K562 (cell line): ENCODE results near the gene SULT2B1. TPM values are rescaled to one million over a fixed set of nuclear protein-coding genes. Genes with fewer than 3 reads are reported as not detected.
A peak's percentile ranks its signal among the peaks of the same experiment; 100 is the strongest.

Experiments used
- ADNP ChIP-seq: fragments of 200-800 bp; sonication (Bioruptor generic); IDR thresholded peaks from 2 replicates; pipeline ENCODE4 v1.6.1; 2016; ENCODE audit warnings: missing genetic modification characterization, missing compliant biosample characterization
- ATF1 ChIP-seq, 2 experiments: fragments of 450-650 bp in 1 of 2; IDR thresholded peaks; 2 replicates each; pipeline ENCODE4 v1.6.1; 2016; ENCODE audit warnings: missing compliant biosample characterization in 1 of 2, missing genetic modification characterization in 1 of 2
- BRCA1 ChIP-seq, 2 experiments: fragments of 450-650 bp in 1 of 2; sonication (generic) in 1 of 2; formaldehyde crosslinking in 1 of 2; IDR thresholded peaks; 2 replicates each; pipeline versions ENCODE4 v1.5.0 to v1.6.1; 2017 to 2020; ENCODE audit warnings: mild to moderate bottlenecking in 1 of 2, missing genetic modification reagents in 1 of 2
- CBX1 ChIP-seq: sonication (generic); IDR thresholded peaks from 2 replicates; pipeline ENCODE4 v1.6.1; 2016; ENCODE audit warnings: antibody characterized with exemption, low read depth, mild to moderate bottlenecking
- COPS2 ChIP-seq: fragments of 450-650 bp; conservative IDR thresholded peaks from 2 replicates; pipeline ENCODE4 v1.6.1; 2016; ENCODE audit warnings: mild to moderate bottlenecking, moderate library complexity
- HDAC1 ChIP-seq, 2 experiments: fragments of 450-650 bp; IDR thresholded peaks; 2 replicates each; pipeline ENCODE4 v1.6.1; 2016 to 2017; ENCODE audit warnings: inconsistent platforms in 1 of 2, mild to moderate bottlenecking in 1 of 2, moderate library complexity in 1 of 2
- HDAC2 ChIP-seq: fragments of 450-650 bp; IDR thresholded peaks from 2 replicates; pipeline ENCODE4 v1.6.1; 2016; ENCODE audit warnings: mild to moderate bottlenecking
- HMG20B ChIP-seq: fragments of 250-450 bp; sonication (Bioruptor Pico); IDR thresholded peaks from 2 replicates; pipeline ENCODE4 v1.5.0; 2021; ENCODE audit warnings: mild to moderate bottlenecking
- IFI16 ChIP-seq: fragments of 250-450 bp; sonication (Bioruptor Pico); IDR thresholded peaks from 2 replicates; pipeline ENCODE4 v2.1.2; 2022; ENCODE audit warnings: mild to moderate bottlenecking, inconsistent platforms
- MAZ ChIP-seq, 2 experiments: fragments of 450-650 bp in 1 of 2; sonication (generic) in 1 of 2; formaldehyde crosslinking; IDR thresholded peaks in 1 of 2; conservative IDR thresholded peaks in 1 of 2; 2 replicates each; pipeline versions ENCODE4 v1.4.0 to v1.5.0; 2020; ENCODE audit warnings: mild to moderate bottlenecking in 1 of 2, missing genetic modification reagents in 1 of 2
- NR2F6 ChIP-seq: fragments of 450-650 bp; formaldehyde crosslinking; IDR thresholded peaks from 2 replicates; pipeline ENCODE4 v1.4.0; 2020; ENCODE audit warnings: mild to moderate bottlenecking
- PHF20 ChIP-seq: fragments of 450-650 bp; IDR thresholded peaks from 2 replicates; pipeline ENCODE4 v1.6.1; 2018; ENCODE audit not compliant: partially characterized antibody
- POLR2B ChIP-seq: fragments of 450-650 bp; IDR thresholded peaks from 2 replicates; pipeline ENCODE4 v1.6.1; 2018; ENCODE audit warnings: low read depth; ENCODE audit not compliant: partially characterized antibody
- PTBP1 ChIP-seq: fragments of 200-400 bp; formaldehyde crosslinking; IDR thresholded peaks from 2 replicates; pipeline ENCODE4 v1.6.1; 2017; ENCODE audit warnings: low read depth, low read length
- PTRF ChIP-seq: fragments of 450-650 bp; IDR thresholded peaks from 2 replicates; pipeline ENCODE4 v1.6.1; 2016; ENCODE audit warnings: mild to moderate bottlenecking, missing genetic modification characterization, missing compliant biosample characterization
- TAF1 ChIP-seq: IDR thresholded peaks from 2 replicates; pipeline ENCODE4 v1.6.1; 2011; ENCODE audit warnings: mild to moderate bottlenecking, low read length, moderate library complexity; ENCODE audit not compliant: insufficient read depth, control insufficient read depth, severe bottlenecking; ENCODE audit errors: extremely low read depth
- ZNF239 ChIP-seq: fragments of 250-450 bp; sonication (Bioruptor Pico); IDR thresholded peaks from 2 replicates; pipeline ENCODE4 v1.4.0; 2020; ENCODE audit warnings: mild to moderate bottlenecking
- ZNF584 ChIP-seq: fragments of 200-800 bp; sonication (Bioruptor generic); IDR thresholded peaks from 2 replicates; pipeline ENCODE4 v1.6.1; 2016; ENCODE audit warnings: low read depth, mild to moderate bottlenecking, missing genetic modification characterization, missing compliant biosample characterization
- ZNF589 ChIP-seq: fragments of 200-800 bp; sonication (Bioruptor generic); IDR thresholded peaks from 2 replicates; pipeline ENCODE4 v1.6.1; 2016; ENCODE audit warnings: low read depth, missing genetic modification characterization, missing compliant biosample characterization
- polyA plus RNA-seq, 8 experiments: library from polyadenylated mRNA; depleted of rRNA in 4 of 8; stranded (reverse) in 5 of 8; unstranded in 3 of 8; fragments of >200 nt; fragmentation: Nextera tagmentation in 2 of 8; fragmentation: Illumina TruSeq in 1 of 8; extraction: Ambion mirVana in 2 of 8; extraction: Trizol in 1 of 8; gene quantifications; 2 replicates each; pipeline versions ENCODE4 v1.2.1 to v1.2.3, GENCODE V29; 2011 to 2014; ENCODE audit warnings: inconsistent platforms in 1 of 8, missing spikeins in 1 of 8
- total RNA-seq, 7 experiments: library from RNA; depleted of rRNA in 6 of 7; stranded (reverse); fragments of >200 nt in 6 of 7; fragmentation: Illumina TruSeq in 2 of 7; extraction: Trizol in 2 of 7; gene quantifications; 2 replicates each; pipeline versions ENCODE4 v1.2.1 to v1.2.3, GENCODE V29; 2011 to 2021; ENCODE audit warnings: low replicate concordance in 1 of 7
- TF ChIP-seq, protein P1 (sequence below), 2 experiments: fragments of 450-650 bp; IDR thresholded peaks; 2 replicates each; pipeline ENCODE4 v1.6.1; 2016; ENCODE audit warnings: mild to moderate bottlenecking in 2 of 2, borderline replicate concordance in 1 of 2, low read depth in 1 of 2, moderate library complexity in 1 of 2
- TF ChIP-seq, protein P2 (sequence below): sonication (generic); formaldehyde crosslinking; IDR thresholded peaks from 2 replicates; pipeline ENCODE4 v1.8.0; 2022; ENCODE audit warnings: mild to moderate bottlenecking, low read depth, missing genetic modification reagents

The SULT2B1 gene
- total and polyA plus RNA-seq, 9 of the 15 experiments (the other 6 are each of a cell fraction or from before 2014, with no cell fraction given): 0.09 to 0.62 (median 0.22) TPM; not detected in 2

DNA sequence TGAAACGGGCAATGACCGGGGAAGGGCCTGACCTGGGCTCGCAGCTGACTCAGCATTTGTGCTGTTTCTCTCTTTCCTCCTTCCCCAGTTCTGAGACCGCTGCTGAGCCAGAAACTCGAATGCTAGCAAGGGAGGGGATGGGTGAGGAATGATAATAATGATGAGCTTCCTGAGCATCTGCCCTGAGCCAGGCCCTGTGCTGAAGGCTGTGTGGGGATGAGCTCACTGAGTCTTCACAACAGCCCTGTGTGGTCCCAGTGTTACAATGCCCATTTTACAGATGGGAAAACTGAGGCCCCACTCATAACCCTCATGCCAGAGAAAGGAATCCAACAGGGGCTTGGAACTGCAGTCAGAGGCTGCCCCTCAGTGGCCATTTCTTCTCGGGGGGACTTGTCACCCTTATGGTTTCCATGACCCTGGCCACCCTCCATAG, 8.1 kb downstream of the SULT2B1 start (continued):
- TF ChIP-seq, protein P1, sequence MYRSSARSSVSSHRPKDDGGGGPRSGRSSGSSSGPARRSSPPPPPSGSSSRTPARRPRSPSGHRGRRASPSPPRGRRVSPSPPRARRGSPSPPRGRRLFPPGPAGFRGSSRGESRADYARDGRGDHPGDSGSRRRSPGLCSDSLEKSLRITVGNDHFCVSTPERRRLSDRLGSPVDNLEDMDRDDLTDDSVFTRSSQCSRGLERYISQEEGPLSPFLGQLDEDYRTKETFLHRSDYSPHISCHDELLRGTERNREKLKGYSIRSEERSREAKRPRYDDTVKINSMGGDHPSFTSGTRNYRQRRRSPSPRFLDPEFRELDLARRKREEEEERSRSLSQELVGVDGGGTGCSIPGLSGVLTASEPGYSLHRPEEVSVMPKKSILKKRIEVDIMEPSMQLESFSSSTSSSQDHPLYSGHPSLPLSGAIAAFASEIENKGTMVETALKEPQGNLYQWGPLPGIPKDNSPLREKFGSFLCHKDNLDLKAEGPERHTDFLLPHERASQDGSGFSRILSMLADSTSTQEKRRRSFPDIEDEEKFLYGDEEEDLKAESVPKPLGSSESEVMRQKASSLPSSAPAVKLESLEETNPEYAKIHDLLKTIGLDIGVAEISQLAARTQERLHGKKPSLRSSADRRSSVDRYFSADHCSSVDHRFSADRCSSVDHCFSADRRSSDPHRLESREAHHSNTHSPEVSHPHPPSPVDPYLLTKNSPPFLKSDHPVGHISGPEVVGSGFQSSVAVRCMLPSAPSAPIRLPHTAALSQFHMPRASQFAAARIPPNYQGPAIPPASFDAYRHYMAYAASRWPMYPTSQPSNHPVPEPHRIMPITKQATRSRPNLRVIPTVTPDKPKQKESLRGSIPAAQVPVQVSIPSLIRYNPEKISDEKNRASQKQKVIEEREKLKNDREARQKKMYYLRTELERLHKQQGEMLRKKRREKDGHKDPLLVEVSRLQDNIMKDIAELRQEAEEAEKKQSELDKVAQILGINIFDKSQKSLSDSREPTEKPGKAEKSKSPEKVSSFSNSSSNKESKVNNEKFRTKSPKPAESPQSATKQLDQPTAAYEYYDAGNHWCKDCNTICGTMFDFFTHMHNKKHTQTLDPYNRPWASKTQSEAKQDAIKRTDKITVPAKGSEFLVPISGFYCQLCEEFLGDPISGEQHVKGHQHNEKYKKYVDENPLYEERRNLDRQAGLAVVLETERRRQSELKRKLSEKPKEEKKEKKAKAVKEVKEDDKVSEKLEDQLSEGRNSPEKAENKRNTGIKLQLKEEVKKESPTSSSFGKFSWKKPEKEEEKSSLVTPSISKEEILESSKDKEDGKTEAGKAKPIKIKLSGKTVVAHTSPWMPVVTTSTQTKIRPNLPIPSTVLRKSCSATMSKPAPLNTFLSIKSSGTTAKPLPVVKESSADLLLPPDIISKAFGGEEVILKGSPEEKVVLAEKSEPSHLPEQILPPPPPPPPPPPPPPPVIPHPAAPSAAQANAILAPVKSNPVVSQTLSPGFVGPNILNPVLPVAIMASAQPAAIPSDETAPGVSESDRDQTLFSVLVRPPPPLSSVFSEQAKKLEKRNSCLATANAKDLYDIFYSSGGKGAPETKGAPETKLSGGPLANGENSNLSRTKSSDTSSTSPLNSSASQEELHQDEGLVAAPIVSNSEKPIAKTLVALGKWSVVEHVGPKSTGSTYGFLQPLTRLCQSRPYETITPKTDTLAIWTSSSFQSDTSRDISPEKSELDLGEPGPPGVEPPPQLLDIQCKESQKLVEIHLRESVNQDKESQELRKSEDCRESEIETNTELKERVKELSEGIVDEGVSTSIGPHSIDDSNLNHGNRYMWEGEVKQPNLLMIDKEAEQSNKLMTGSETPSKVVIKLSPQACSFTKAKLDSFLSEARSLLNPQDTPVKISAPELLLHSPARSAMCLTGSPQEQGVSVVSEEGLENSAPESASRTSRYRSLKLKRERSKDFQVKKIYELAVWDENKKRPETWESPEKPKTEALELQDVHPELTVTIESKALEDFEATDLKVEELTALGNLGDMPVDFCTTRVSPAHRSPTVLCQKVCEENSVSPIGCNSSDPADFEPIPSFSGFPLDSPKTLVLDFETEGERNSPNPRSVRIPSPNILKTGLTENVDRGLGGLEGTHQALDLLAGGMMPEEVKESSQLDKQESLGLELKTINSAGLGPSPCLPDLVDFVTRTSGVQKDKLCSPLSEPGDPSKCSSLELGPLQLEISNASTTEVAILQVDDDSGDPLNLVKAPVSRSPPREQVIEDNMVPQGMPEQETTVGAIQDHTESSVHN (IDR thresholded peaks at IDR 0.05; ENCODE audit: borderline replicate concordance in 1 of 2, low read depth in 1 of 2): no peak
- TF ChIP-seq TAF1 (no peak), PTBP1 (peak; percentile 73; the same call in 1 of the 2 replicates), MAZ (CRISPR knock-in tag; conservative IDR thresholded peaks at IDR 0.05 in 1 of 2, IDR thresholded peaks at IDR 0.05 in 1 of 2) (no peak), PTRF (tag) (no peak), IFI16 (no peak), ADNP (tag) (peak; percentile 92), ZNF239 (CRISPR knock-in tag) (no peak), ATF1 (CRISPR knock-in tag; IDR thresholded peaks at IDR 0.05) (no peak), ATF1 (tag; IDR thresholded peaks at IDR 0.05) (no peak), ZNF589 (no peak), ZNF584 (CRISPR knock-in tag) (no peak), HDAC1 (IDR thresholded peaks at IDR 0.05) (0 out of 4 replicates have a peak, but pooled peaks of 1 of the 2 experiments have one; percentile 17), POLR2B (no peak), CBX1 (peak; percentile 82; the same call in 1 of the 2 replicates), COPS2 (no peak), HMG20B (CRISPR knock-in tag) (no peak), NR2F6 (no peak), BRCA1 (IDR thresholded peaks at IDR 0.05) (no peak), BRCA1 (CRISPR knock-in tag; IDR thresholded peaks at IDR 0.05) (no peak), PHF20 (peak; percentile 30), HDAC2 (peak; percentile 93)
- TF ChIP-seq, protein P2, sequence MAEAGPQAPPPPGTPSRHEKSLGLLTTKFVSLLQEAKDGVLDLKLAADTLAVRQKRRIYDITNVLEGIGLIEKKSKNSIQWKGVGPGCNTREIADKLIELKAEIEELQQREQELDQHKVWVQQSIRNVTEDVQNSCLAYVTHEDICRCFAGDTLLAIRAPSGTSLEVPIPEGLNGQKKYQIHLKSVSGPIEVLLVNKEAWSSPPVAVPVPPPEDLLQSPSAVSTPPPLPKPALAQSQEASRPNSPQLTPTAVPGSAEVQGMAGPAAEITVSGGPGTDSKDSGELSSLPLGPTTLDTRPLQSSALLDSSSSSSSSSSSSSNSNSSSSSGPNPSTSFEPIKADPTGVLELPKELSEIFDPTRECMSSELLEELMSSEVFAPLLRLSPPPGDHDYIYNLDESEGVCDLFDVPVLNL: no peak
